Left ventricle myocardium inferior (tissue), 1 donor: ENCODE measurements around the gene SHFL. TPM values are rescaled to one million over a fixed set of nuclear protein-coding genes. Genes with fewer than 3 reads are reported as not detected.

Experiments
- DNase-seq: peaks from one replicate; pipeline ENCODE4 v3.0.0-alpha.2; 2020
- H3K27ac ChIP-seq: fragments of 200-600 bp; replicated peaks from 2 replicates; pipeline ENCODE4 v1.8.0; 2021
- H3K27me3 ChIP-seq: fragments of 200-600 bp; 2 replicates; pipeline ENCODE4 v1.8.0; 2021; ENCODE audit warnings: low read depth
- H3K36me3 ChIP-seq: fragments of 200-600 bp; 2 replicates; pipeline ENCODE4 v1.8.0; 2021
- H3K4me1 ChIP-seq: fragments of 200-600 bp; 2 replicates; pipeline ENCODE4 v1.8.0; 2021
- H3K4me3 ChIP-seq: fragments of 200-600 bp; 2 replicates; pipeline ENCODE4 v1.8.0; 2021; ENCODE audit warnings: mild to moderate bottlenecking, moderate library complexity
- H3K9me3 ChIP-seq: fragments of 200-600 bp; replicated peaks from 2 replicates; pipeline ENCODE4 v1.8.0; 2021
- intact Hi-C: fragments of 100-400 bp; cut with micrococcal nuclease; formaldehyde crosslinking; loops from one replicate; pipeline ENCODE4 v1.11.0; 2022
- total RNA-seq: library from RNA; stranded (reverse); fragmentation: NEBNext Ultra II Directional; extraction: Animal tissue kit (Norgen Biotek cat#: 25700); gene quantifications from one replicate; pipeline ENCODE4 v1.2.1, GENCODE V29; 2021
- TF ChIP-seq, protein P1 (sequence below): fragments of 200-600 bp; IDR thresholded peaks from 2 replicates; pipeline ENCODE4 v1.8.0; 2021; ENCODE audit warnings: antibody characterized with exemption, mild to moderate bottlenecking, borderline replicate concordance
- donor health status: DM: no; HTN: yes; CAD: no; lungs with severe emphysema.

SHFL gene
- total RNA-seq, 1 donor from 2014 or later = 9.1 TPM

GRCh38 chr19:10113964-10114650, 28.0 kb downstream of the SHFL start:
- peaks cover 66% of the 10 kb centered on the region for H3K36me3 ChIP-seq
- TF ChIP-seq, protein P1, sequence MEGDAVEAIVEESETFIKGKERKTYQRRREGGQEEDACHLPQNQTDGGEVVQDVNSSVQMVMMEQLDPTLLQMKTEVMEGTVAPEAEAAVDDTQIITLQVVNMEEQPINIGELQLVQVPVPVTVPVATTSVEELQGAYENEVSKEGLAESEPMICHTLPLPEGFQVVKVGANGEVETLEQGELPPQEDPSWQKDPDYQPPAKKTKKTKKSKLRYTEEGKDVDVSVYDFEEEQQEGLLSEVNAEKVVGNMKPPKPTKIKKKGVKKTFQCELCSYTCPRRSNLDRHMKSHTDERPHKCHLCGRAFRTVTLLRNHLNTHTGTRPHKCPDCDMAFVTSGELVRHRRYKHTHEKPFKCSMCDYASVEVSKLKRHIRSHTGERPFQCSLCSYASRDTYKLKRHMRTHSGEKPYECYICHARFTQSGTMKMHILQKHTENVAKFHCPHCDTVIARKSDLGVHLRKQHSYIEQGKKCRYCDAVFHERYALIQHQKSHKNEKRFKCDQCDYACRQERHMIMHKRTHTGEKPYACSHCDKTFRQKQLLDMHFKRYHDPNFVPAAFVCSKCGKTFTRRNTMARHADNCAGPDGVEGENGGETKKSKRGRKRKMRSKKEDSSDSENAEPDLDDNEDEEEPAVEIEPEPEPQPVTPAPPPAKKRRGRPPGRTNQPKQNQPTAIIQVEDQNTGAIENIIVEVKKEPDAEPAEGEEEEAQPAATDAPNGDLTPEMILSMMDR = no peak
- H3K4me1 ChIP-seq = peaks cover 28% of the 10 kb centered on the region
- no peak for DNase-seq
- H3K27ac ChIP-seq = no peak overlapping the region
- no peaks in the 10 kb centered on the region for H3K9me3 ChIP-seq
- no peak overlapping the region for H3K4me3 ChIP-seq
- no peaks in the 10 kb centered on the region for H3K27me3 ChIP-seq
- intact Hi-C loops = no loop called here

- Histone ChIP-seq H3K27me3 (no peaks in the 10 kb centered on the region), H3K36me3 (peaks cover 58% of the 10 kb centered on the region), H3K9me3 (no peaks in the 10 kb centered on the region), H3K4me1 (peaks cover 33% of the 10 kb centered on the region), H3K27ac (no peak overlapping the region), H3K4me3 (no peak overlapping the region)
- DNase-seq = no peak
- intact Hi-C loops = no loop called here
- TF ChIP-seq, protein P1 = no peak
These were observed 28.7 kb downstream of the SHFL start for GRCh38 chr19:10114651-10115391.

- no peak for DNase-seq
- Histone ChIP-seq H3K27me3 (no peaks in the 10 kb centered on the region), H3K9me3 (no peaks in the 10 kb centered on the region), H3K36me3 (peaks cover 51% of the 10 kb centered on the region), H3K4me3 (no peak overlapping the region), H3K4me1 (peaks cover 40% of the 10 kb centered on the region), H3K27ac (no peak overlapping the region)
- intact Hi-C loops = no loop called here
- TF ChIP-seq, protein P1 = no peak
These were observed 29.4 kb downstream of the SHFL start for GRCh38 chr19:10115392-10116084.

- peaks cover 44% of the 10 kb centered on the region for H3K36me3 ChIP-seq
- H3K27ac ChIP-seq = no peak overlapping the region
- no peak overlapping the region for H3K4me3 ChIP-seq
- TF ChIP-seq, protein P1 = no peak
- no peak for DNase-seq
- no peaks in the 10 kb centered on the region for H3K9me3 ChIP-seq
- no peaks in the 10 kb centered on the region for H3K27me3 ChIP-seq
- H3K4me1 ChIP-seq = peaks cover 40% of the 10 kb centered on the region
- intact Hi-C loops = no loop called here
These were observed 30.2 kb downstream of the SHFL start for GRCh38 chr19:10116085-10116865.
